Thyroid gland (tissue), 4 donors: Measurements from ENCODE around the gene PSORS1C1.

Experiments used
- CTCF ChIP-seq, 6 experiments: fragments of 200-600 bp in 3 of 6; fragments of 450-650 bp in 3 of 6; sonication (generic) in 3 of 6; IDR thresholded peaks; one replicate each; pipeline ENCODE4 v1.5.1; 2016 to 2019; ENCODE audit warnings: antibody characterized with exemption in 6 of 6, mild to moderate bottlenecking in 2 of 6, inconsistent platforms in 1 of 6, moderate library complexity in 1 of 6
- POLR2A ChIP-seq, 2 donors: fragments of 450-650 bp; IDR thresholded peaks; one replicate each; pipeline ENCODE4 v1.6.1; 2017; ENCODE audit warnings: antibody characterized with exemption in 2 of 2, mild to moderate bottlenecking in 2 of 2, moderate library complexity in 1 of 2

DNA sequence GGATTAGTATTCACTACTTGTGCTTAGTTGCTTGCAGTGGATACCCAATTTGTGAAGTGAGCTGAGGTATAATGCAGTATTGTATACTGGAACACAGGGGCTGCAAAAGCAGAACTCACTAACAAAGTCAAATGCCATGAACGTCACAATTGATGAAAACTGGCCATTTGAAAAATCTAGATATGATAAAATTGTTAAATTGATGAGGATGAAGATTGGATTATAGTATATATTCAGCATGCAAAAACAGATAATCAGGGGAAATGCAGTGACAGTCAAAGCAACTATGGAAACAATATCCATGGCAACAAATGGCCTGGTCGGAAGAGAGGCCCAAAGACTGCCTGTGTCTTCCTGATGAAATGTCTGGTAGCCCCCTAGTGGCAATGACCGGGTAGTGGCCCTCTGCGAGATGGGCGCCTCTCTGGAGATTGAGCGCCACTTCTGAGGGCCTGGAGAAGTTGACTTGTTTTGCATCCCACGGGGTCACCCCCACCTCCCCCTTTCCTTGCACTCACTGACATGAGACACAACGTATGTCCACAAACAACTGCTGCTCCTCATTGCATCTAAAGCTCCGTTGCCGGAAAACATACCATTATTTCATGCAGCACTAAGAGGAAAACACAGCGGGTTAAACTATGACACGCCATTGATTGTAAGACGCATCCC lies 45.8 kb upstream of the PSORS1C1 start:
- TF ChIP-seq CTCF (IDR thresholded peaks at IDR 0.05): peak; percentile 55 to 89 (median 72)
- TF ChIP-seq POLR2A (IDR thresholded peaks at IDR 0.05): no peak
